ENCODE data around the gene PGLYRP4.

The PGLYRP4 gene

DNA sequence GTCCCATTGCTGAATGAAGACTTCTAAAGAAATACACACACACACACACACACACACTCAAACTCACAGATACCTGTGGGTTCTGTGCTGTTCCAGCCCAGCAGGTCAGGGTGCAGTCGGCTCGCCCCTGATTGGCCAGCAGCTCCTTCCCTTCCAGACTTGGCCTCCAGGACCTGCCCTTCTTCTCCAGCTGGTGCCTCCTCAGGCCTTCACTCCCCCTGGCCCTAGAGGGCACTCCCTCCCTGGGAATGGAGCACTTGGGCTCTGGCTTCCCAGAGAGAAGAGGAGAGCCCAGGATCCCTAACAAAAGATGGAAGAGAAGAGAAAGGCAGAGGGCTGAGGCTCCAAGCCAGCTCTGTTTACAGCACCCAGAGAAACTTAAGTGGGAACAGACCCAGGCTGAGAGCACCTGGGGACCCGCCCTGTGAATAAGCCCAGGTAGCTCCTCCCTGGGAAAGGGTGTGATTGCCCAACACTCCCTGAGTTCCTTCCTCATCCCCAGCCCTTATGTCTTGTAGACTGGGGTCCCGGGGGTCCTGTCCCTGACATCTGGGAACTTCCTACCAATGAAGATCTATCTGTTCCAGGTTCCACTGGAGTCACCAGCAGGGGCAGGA lies 36.0 kb downstream of the PGLYRP4 start, which contains the start of gene PGLYRP3:
Gene PGLYRP3 (minus strand): TSS at position 383 of the 617 bp plus-strand sequence. CDS start 2,287 bp downstream, outside the sequence.
- no peak within 1 kb of the TSS for H3K4me3 ChIP-seq (ENCODE audit: low read length)
- no peak for DNase-seq (ENCODE audit: low read depth)
- TF ChIP-seq, protein P1, sequence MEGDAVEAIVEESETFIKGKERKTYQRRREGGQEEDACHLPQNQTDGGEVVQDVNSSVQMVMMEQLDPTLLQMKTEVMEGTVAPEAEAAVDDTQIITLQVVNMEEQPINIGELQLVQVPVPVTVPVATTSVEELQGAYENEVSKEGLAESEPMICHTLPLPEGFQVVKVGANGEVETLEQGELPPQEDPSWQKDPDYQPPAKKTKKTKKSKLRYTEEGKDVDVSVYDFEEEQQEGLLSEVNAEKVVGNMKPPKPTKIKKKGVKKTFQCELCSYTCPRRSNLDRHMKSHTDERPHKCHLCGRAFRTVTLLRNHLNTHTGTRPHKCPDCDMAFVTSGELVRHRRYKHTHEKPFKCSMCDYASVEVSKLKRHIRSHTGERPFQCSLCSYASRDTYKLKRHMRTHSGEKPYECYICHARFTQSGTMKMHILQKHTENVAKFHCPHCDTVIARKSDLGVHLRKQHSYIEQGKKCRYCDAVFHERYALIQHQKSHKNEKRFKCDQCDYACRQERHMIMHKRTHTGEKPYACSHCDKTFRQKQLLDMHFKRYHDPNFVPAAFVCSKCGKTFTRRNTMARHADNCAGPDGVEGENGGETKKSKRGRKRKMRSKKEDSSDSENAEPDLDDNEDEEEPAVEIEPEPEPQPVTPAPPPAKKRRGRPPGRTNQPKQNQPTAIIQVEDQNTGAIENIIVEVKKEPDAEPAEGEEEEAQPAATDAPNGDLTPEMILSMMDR (conservative IDR thresholded peaks at IDR 0.05; ENCODE audit: low read length) = no peak

DNA sequence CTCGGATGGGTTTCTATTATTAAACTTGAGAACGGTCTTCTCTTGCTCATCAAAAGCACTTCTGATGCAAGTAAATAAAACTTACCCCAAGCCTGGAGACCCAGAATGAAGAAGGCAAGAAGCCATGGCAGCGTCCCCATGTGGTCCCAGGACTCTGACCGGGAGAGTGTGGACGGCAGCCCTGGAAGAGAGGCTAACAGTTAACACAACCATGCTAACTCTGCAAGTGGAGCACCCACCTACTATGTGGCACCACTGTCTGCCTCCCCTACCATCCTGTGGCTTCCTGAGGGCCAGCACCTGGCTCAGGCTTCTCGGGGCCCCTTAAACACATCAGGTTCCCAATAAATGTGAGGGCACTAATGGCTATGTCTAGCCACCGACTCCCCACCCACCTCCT lies 38.1 kb downstream of the PGLYRP4 start:
- DNase-seq (ENCODE audit: low read depth) = no peak
- H3K4me3 ChIP-seq (ENCODE audit: low read length) = no peak overlapping the region
- TF ChIP-seq, protein P1 (conservative IDR thresholded peaks at IDR 0.05; ENCODE audit: low read length) = no peak

DNA sequence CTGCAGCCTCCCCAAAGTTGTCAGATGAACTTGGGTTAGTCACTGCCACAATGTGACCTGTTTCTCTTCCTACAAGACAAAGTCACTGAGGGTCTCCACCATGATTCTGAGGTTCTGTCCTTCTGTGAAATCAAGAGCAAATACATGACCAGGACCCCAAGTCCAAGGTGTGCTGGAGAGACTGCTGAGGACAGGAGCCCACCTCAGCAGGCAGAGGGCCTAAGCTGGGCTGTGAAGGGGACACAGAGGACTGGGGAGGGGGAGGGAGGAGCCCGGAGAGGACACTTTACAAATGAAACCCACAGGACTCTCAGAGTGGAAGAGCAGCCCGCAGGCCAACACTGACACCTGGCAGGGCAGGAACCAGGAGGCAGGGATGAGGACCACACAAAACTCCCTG lies 39.2 kb downstream of the PGLYRP4 start:
- no peak for DNase-seq (ENCODE audit: low read depth)
- TF ChIP-seq, protein P1 (conservative IDR thresholded peaks at IDR 0.05; ENCODE audit: low read length) = no peak
- H3K4me3 ChIP-seq (ENCODE audit: low read length) = no peak overlapping the region

DNA sequence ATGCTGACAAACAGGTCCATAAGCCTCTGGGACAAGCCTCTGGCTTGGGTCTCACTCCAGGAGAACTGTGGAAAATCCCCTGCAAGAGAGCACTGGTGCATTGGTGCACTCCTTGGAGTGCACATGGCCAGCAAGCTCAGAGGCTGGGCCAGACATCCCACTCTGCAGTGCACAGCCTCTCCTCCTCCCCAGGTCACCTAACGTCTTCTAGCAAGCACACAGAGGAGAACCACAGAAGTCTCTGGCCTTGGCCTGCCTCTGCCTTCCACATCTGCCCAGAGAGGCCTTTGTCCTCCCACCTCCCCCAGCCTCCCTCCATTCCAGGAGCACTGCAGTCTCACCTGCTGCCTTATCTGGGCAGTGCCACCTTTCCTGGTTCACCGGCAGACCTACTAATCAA lies 40.1 kb downstream of the PGLYRP4 start:
- DNase-seq (ENCODE audit: low read depth) = no peak
- TF ChIP-seq, protein P1 (conservative IDR thresholded peaks at IDR 0.05; ENCODE audit: low read length) = no peak
- H3K4me3 ChIP-seq (ENCODE audit: low read length) = no peak overlapping the region

DNA sequence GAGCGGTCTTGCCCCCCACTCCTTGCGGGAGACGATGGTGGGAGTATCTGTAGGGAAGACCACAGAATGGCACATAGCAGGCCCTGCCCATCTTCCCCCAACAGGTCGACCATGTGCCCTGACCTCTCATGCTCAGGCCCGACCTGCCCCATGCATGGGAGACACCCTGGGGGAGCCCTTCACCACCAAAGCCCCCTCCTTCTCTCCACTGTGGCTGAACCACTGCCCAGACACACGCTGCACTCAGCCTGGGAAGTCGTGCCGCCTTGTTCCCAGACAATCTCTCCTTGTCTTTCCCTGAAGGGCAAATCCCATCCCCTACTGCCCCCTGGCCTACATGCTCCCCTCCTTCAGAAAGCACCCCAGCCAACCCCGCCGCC lies 41.4 kb downstream of the PGLYRP4 start:
- TF ChIP-seq, protein P1 (conservative IDR thresholded peaks at IDR 0.05; ENCODE audit: low read length) = no peak
- H3K4me3 ChIP-seq (ENCODE audit: low read length) = no peak overlapping the region
- no peak for DNase-seq (ENCODE audit: low read depth)

DNA sequence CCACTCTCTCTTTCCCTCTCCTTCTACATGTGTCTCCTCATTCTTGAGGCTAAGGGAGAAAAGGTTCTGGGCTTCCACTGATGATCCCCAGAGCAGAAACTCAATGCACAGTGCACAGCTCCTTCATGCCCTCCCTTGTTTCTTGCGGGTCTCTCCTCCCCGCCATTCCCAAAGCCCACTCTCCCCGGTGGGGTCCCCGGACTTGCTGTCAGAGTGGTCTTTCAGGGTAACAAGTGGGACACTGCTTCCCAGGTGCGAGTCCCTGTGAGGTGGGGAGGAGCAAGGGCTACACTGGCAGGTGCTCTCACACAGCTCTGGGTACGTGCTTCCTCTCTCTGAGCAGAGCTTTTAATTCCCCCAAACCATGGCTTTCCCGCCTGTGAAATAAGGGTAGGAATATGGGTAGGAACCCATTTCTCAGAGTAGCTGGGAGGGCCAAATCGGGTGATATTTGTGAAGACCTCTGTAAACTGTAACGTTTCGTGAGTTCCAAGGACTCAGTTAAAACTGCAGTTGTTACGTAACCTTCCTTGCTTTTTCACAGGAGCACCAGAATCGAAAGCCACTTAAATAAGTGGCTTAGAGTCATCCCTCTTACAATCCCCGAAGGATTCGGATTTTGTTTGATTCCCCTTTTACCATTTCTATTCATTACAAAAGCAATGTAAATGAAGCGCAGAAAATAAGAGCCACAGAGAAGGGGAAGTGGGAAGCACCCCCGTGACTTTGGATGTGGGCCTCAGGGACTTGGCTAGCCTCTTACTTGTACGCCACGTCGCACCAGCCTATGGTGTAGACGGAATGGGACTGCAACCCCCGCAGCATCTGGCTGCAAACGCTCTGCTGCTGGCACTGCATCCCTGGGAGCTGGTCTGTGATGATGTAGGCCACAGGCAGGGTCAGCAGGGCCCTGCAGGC lies 42.1 kb downstream of the PGLYRP4 start:
- TF ChIP-seq, protein P1 (conservative IDR thresholded peaks at IDR 0.05; ENCODE audit: low read length) = no peak
- no peak overlapping the region for H3K4me3 ChIP-seq (ENCODE audit: low read length)
- DNase-seq (ENCODE audit: low read depth) = no peak
